H1 (cell line): ENCODE measurements around the gene RAB3A. TPM values are rescaled to one million over a fixed set of nuclear protein-coding genes. Genes with fewer than 3 reads are reported as not detected.

Experiments used
- polyA plus RNA-seq, 7 experiments: library from polyadenylated mRNA; depleted of rRNA in 3 of 7; stranded (reverse) in 5 of 7; unstranded in 2 of 7; fragments of >200 nt in 5 of 7; fragments of 200-250 nt in 2 of 7; gene quantifications; 1 replicate in 5 of 7; 2 replicates in 1 of 7; 4 replicates in 1 of 7; pipeline versions ENCODE4 v1.2.1 to v1.2.3, GENCODE V29; 2011 to 2013; ENCODE audit warnings: missing spikeins in 2 of 7, mixed read lengths in 2 of 7
- total RNA-seq: library from RNA; stranded (reverse); fragmentation: NEBNext Ultra II Directional; extraction: Animal tissue kit (Norgen Biotek cat#: 25700); gene quantifications from 2 replicates; pipeline ENCODE4 v1.2.1, GENCODE V29; 2021
- TF ChIP-seq, protein P1 (sequence below): fragments of 300-600 bp; sonication (generic); IDR thresholded peaks from 2 replicates; pipeline ENCODE4 v1.7.1; 2012; ENCODE audit warnings: low read length, moderate library complexity, mild to moderate bottlenecking, inconsistent platforms; ENCODE audit not compliant: insufficient replicate concordance

RAB3A gene
- total and polyA plus RNA-seq, 2 of the 8 experiments (the other 6 are each of a cell fraction or from before 2014, with no cell fraction given), result 13.6 to 14.2 TPM

DNA sequence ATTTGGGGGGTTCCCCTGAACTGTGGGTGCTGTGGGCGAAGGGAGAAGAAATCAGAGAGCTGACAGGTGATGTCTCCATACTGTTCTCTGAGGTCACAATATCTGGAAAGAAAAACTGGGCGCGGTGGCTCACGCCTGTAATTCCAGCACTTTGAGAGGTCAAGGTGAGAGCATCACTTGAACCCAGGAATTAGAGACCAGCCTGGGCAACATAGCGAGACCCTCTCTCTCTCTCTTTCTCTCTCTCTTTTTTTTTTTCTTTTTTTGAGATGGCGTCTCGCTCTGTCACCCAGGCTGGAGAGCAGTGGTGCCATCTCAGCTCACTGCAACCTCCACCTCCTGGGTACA is 48.5 kb upstream of the RAB3A start (continued):
- TF ChIP-seq, protein P1, sequence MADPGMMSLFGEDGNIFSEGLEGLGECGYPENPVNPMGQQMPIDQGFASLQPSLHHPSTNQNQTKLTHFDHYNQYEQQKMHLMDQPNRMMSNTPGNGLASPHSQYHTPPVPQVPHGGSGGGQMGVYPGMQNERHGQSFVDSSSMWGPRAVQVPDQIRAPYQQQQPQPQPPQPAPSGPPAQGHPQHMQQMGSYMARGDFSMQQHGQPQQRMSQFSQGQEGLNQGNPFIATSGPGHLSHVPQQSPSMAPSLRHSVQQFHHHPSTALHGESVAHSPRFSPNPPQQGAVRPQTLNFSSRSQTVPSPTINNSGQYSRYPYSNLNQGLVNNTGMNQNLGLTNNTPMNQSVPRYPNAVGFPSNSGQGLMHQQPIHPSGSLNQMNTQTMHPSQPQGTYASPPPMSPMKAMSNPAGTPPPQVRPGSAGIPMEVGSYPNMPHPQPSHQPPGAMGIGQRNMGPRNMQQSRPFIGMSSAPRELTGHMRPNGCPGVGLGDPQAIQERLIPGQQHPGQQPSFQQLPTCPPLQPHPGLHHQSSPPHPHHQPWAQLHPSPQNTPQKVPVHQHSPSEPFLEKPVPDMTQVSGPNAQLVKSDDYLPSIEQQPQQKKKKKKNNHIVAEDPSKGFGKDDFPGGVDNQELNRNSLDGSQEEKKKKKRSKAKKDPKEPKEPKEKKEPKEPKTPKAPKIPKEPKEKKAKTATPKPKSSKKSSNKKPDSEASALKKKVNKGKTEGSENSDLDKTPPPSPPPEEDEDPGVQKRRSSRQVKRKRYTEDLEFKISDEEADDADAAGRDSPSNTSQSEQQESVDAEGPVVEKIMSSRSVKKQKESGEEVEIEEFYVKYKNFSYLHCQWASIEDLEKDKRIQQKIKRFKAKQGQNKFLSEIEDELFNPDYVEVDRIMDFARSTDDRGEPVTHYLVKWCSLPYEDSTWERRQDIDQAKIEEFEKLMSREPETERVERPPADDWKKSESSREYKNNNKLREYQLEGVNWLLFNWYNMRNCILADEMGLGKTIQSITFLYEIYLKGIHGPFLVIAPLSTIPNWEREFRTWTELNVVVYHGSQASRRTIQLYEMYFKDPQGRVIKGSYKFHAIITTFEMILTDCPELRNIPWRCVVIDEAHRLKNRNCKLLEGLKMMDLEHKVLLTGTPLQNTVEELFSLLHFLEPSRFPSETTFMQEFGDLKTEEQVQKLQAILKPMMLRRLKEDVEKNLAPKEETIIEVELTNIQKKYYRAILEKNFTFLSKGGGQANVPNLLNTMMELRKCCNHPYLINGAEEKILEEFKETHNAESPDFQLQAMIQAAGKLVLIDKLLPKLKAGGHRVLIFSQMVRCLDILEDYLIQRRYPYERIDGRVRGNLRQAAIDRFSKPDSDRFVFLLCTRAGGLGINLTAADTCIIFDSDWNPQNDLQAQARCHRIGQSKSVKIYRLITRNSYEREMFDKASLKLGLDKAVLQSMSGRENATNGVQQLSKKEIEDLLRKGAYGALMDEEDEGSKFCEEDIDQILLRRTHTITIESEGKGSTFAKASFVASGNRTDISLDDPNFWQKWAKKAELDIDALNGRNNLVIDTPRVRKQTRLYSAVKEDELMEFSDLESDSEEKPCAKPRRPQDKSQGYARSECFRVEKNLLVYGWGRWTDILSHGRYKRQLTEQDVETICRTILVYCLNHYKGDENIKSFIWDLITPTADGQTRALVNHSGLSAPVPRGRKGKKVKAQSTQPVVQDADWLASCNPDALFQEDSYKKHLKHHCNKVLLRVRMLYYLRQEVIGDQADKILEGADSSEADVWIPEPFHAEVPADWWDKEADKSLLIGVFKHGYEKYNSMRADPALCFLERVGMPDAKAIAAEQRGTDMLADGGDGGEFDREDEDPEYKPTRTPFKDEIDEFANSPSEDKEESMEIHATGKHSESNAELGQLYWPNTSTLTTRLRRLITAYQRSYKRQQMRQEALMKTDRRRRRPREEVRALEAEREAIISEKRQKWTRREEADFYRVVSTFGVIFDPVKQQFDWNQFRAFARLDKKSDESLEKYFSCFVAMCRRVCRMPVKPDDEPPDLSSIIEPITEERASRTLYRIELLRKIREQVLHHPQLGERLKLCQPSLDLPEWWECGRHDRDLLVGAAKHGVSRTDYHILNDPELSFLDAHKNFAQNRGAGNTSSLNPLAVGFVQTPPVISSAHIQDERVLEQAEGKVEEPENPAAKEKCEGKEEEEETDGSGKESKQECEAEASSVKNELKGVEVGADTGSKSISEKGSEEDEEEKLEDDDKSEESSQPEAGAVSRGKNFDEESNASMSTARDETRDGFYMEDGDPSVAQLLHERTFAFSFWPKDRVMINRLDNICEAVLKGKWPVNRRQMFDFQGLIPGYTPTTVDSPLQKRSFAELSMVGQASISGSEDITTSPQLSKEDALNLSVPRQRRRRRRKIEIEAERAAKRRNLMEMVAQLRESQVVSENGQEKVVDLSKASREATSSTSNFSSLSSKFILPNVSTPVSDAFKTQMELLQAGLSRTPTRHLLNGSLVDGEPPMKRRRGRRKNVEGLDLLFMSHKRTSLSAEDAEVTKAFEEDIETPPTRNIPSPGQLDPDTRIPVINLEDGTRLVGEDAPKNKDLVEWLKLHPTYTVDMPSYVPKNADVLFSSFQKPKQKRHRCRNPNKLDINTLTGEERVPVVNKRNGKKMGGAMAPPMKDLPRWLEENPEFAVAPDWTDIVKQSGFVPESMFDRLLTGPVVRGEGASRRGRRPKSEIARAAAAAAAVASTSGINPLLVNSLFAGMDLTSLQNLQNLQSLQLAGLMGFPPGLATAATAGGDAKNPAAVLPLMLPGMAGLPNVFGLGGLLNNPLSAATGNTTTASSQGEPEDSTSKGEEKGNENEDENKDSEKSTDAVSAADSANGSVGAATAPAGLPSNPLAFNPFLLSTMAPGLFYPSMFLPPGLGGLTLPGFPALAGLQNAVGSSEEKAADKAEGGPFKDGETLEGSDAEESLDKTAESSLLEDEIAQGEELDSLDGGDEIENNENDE, result no peak
